GM23338 (cell line): ENCODE results near the gene SCART1.

Experiments
- POLR2AphosphoS5 ChIP-seq: IDR thresholded peaks from 2 replicates; pipeline ENCODE4 v1.6.1; 2016; ENCODE audit warnings: antibody characterized with exemption, low read depth
- TF ChIP-seq, protein P1 (sequence below), 2 experiments: fragments of 200-600 bp in 1 of 2; sonication (generic) in 1 of 2; conservative IDR thresholded peaks; 2 replicates each; pipeline versions ENCODE4 v1.5.1 to v1.6.1; 2016 to 2017; ENCODE audit warnings: antibody characterized with exemption in 2 of 2, low read depth in 2 of 2, mild to moderate bottlenecking in 2 of 2, moderate library complexity in 1 of 2

DNA sequence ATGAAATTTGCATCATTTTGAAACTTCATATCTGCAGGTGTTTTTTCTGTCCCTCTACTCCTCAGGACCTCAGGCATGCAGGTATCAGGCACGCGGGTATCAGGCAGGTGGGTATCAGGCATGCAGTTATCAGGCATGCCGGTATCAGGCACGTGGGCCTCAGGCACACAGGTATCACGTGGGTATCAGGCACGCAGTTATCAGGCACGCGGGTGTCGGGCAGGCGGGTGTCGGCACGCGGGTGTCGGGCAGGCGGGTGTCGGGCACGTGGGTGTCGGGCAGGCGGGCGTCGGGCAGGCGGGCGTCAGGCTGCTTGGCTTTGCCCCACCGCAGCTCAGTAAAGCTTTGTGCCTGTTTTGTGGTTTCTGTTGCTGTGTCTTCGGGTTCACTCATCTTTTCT is 38.0 kb upstream of the SCART1 start:
- no peak for TF ChIP-seq POLR2AphosphoS5
- TF ChIP-seq, protein P1, sequence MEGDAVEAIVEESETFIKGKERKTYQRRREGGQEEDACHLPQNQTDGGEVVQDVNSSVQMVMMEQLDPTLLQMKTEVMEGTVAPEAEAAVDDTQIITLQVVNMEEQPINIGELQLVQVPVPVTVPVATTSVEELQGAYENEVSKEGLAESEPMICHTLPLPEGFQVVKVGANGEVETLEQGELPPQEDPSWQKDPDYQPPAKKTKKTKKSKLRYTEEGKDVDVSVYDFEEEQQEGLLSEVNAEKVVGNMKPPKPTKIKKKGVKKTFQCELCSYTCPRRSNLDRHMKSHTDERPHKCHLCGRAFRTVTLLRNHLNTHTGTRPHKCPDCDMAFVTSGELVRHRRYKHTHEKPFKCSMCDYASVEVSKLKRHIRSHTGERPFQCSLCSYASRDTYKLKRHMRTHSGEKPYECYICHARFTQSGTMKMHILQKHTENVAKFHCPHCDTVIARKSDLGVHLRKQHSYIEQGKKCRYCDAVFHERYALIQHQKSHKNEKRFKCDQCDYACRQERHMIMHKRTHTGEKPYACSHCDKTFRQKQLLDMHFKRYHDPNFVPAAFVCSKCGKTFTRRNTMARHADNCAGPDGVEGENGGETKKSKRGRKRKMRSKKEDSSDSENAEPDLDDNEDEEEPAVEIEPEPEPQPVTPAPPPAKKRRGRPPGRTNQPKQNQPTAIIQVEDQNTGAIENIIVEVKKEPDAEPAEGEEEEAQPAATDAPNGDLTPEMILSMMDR (conservative IDR thresholded peaks at IDR 0.05; ENCODE audit: low read depth in 2 of 2) = no peak
